Mucosa of stomach (tissue), 1 donor: Measurements from ENCODE around the gene KLK3.

Experiments
- H3K27me3 ChIP-seq: one replicate; pipeline ENCODE4 v1.7.0; 2013; ENCODE audit warnings: mild to moderate bottlenecking, low read length; ENCODE audit not compliant: control insufficient read depth, insufficient read depth
- H3K36me3 ChIP-seq: one replicate; pipeline ENCODE4 v1.7.0; 2013; ENCODE audit warnings: low read length; ENCODE audit not compliant: control insufficient read depth, insufficient read depth
- H3K4me1 ChIP-seq: one replicate; pipeline ENCODE4 v1.7.0; 2013; ENCODE audit warnings: mild to moderate bottlenecking, low read length; ENCODE audit not compliant: control insufficient read depth, insufficient read depth
- H3K4me3 ChIP-seq: one replicate; pipeline ENCODE4 v1.7.0; 2013; ENCODE audit warnings: low read length
- H3K9ac ChIP-seq: one replicate; pipeline ENCODE4 v1.7.0; 2013; ENCODE audit warnings: mild to moderate bottlenecking, low read length, moderate library complexity
- H3K9me3 ChIP-seq: one replicate; pipeline ENCODE4 v1.7.0; 2013; ENCODE audit warnings: mild to moderate bottlenecking, low read length, moderate library complexity; ENCODE audit not compliant: control insufficient read depth
- donor health status: Pancreatic carcinoma.

KLK3 gene

DNA sequence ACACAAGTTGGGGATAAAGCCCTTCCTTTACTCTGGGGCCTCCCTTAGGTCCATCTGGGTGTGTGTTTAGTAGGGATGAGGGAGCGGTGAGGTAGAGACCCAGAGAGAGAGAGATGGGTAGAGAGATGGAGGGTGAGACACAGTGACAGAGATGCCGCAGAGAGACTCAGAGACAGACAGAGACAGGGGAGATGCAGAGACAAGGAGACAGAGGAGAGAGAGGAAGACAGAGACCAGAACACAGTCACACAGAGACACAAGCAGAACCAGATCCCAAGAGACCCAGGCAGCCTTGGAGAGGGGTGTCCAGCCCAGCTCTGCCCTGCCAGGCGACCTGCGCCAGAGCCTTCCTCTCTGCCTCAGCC lies 33.5 kb upstream of the KLK3 start:
- no peaks in the 10 kb centered on the region for H3K36me3 ChIP-seq
- no peak overlapping the region for H3K4me3 ChIP-seq
- H3K27me3 ChIP-seq, result peaks cover 44% of the 10 kb centered on the region
- no peak overlapping the region for H3K9ac ChIP-seq
- peaks cover 52% of the 10 kb centered on the region for H3K4me1 ChIP-seq
- H3K9me3 ChIP-seq, result no peaks in the 10 kb centered on the region

DNA sequence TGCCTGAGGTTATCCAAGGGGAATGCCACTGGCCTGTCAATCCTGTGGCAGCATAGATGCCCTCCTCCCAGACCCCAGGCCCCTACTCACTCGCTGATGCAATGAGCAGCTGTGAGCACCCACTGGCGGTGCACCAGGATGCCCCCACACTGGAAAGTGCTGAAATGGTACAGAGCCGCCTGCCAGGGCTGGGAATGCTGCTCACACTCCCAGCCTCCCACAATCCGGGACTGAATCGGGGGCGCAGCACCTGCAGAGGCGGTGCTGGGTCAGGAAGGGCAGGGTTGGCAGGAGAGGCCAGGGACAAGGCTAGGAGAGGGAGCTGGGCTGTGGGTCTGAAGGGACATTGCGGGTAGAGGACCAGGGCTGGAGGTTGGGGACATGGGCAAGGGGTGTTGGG lies 33.1 kb upstream of the KLK3 start:
- Histone ChIP-seq H3K27me3 (peaks cover 44% of the 10 kb centered on the region), H3K9me3 (no peaks in the 10 kb centered on the region), H3K9ac (no peak overlapping the region), H3K36me3 (no peaks in the 10 kb centered on the region), H3K4me3 (no peak overlapping the region), H3K4me1 (peaks cover 52% of the 10 kb centered on the region)

DNA sequence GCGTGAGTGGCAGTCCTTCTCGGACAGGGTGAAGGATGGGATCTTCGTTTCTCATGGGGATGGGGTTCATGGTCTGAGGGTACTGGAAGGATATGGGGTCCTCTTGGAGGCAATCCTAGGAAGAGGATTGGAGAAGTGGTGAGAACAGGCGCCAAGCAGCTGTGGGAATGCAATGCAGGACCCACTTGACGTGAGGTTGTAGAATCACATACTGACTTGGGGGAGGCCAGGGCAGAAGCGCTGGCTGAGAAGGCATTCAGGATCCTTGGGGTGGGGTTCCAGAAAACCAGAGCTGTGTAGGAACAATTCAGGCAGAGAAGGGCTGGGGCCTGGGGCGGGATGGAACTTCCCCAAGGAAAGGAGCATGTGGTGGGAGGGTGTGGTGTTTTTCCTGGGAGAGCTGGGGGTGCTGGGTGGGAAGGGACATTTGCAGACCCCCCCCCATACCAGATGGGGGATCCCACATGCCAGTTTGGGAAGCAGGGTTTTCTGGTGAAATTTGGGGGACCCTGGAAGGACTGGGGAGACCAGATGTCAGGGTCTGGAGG lies 32.0 kb upstream of the KLK3 start:
- Histone ChIP-seq H3K9me3 (no peaks in the 10 kb centered on the region), H3K4me1 (peaks cover 52% of the 10 kb centered on the region), H3K4me3 (no peak overlapping the region), H3K36me3 (no peaks in the 10 kb centered on the region), H3K9ac (no peak overlapping the region), H3K27me3 (peaks cover 44% of the 10 kb centered on the region)

DNA sequence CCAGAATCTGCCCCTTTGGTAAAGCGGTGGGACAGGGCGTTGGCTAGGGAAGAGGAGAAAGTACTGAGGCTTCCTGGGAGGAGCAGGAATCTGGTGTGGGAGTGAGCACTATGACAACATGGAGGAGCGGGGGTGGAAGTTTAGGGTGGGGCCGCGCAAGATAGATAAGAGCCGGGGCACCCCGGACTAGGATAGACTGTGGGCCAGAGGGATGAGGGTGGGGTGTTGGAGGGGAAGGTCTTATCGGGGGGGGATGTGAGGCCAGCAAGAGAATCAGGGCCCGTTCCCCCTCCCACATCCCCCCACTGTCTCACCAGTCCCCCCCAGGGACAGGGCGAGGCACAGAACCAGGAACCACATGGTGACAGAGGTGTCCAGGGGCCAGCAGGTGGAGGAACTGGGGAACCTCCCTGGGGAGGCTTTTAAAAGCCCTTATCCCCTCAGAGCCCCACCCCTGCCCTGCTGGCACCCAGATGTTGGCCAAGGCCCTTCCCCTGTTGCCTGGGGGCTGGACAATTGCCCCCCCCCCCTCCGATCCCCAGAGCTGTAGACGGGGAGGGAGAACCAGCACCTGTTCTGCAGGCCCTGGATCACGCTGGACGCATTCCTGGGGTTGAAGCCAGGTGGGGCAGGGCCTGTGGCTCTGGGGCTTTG lies 31.2 kb upstream of the KLK3 start, which contains the start of gene KLK1:
TSS of gene KLK1 (minus strand) at position 399 of the 654 bp plus-strand sequence. CDS start at position 360, 39 bp downstream.
- Histone ChIP-seq H3K4me1 (peaks cover 46% of the 10 kb centered on the region), H3K9me3 (no peaks in the 10 kb centered on the region), H3K4me3 (no peak within 1 kb of the TSS), H3K9ac (no peak within 1 kb of the TSS), H3K27me3 (peaks cover 42% of the 10 kb centered on the region), H3K36me3 (no peaks in the 10 kb centered on the region)

DNA sequence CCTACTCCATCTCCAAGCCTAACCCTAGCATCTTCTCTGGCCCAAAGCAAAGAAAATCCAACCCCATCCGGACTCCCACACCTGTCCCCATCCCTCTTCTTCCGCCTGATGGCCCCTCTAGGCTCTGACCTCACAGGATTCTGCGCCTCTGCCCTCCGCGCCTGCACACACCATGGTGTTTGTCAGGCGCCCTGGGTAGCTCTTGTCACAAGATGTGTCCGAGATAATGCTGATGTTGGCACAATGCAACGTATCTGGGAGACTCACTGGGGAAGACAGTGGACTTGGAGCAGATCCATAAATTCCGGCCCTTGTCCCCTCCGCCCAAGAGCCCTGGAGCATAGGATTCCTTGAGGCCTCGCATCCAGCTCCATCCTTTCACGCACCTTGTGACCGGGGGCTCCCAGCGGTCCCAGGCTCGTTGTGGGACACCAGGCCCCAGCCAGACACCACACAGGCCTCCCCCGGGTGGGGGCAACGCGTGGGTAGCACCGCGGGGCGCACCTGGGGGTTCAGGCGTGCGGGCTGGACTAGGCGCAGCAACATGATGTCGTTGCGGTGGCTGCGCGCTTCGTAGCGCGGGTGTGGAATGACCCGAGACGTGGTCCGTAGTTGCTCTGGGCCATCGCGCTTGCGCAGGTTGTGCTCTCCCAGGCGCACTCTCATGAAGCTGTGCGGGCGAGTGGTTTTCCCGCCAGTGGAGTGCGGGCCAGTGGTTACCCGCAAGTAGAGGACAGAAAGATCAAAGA lies 28.0 kb upstream of the KLK3 start:
- Histone ChIP-seq H3K36me3 (no peaks in the 10 kb centered on the region), H3K4me3 (no peak overlapping the region), H3K9ac (no peak overlapping the region), H3K27me3 (peaks cover 15% of the 10 kb centered on the region), H3K4me1 (peaks cover 26% of the 10 kb centered on the region), H3K9me3 (no peaks in the 10 kb centered on the region)

DNA sequence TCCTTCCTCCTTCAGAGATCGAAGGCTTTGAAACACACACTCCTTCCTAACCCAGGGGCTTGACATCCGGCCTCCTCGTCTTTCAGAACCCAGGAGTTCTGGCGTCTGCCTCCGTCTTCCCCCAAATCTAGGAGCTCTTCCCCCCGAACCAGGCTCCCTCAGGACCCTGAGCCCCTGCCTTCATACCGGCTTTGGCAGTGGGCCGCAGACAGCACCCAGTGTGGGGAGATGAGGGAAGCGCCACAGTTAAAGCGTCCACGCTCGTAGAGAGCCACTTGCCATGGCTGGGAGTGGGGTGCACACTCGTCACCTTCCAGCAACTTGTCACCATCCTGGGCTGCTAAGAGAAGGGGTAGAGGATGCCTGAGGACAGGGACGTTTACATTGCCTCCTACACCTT lies 27.2 kb upstream of the KLK3 start:
- Histone ChIP-seq H3K36me3 (no peaks in the 10 kb centered on the region), H3K27me3 (peaks cover 8% of the 10 kb centered on the region), H3K4me3 (no peak overlapping the region), H3K4me1 (peaks cover 21% of the 10 kb centered on the region), H3K9ac (no peak overlapping the region), H3K9me3 (no peaks in the 10 kb centered on the region)

DNA sequence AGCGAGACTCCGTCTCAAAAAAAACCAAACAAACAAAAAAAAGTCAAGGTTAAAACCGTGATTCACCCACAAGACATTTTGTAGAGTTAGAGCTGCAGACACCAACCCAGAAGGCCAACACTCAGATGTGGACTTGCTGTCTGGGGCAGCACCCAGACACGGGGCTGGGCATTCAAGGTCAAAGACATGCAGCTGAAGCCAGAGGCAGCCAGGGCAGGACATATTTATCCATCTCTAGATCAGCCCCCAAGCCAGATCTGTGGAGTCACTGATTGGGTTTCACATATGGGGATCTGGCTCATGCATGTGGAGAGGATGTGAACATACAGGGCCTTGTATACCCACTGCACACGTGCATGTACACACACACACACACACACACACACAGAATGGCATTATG lies 24.9 kb upstream of the KLK3 start:
- H3K4me1 ChIP-seq, result no peaks in the 10 kb centered on the region
- H3K36me3 ChIP-seq, result no peaks in the 10 kb centered on the region
- no peak overlapping the region for H3K4me3 ChIP-seq
- H3K9me3 ChIP-seq, result no peaks in the 10 kb centered on the region
- peaks cover 3% of the 10 kb centered on the region for H3K27me3 ChIP-seq
- H3K9ac ChIP-seq, result no peak overlapping the region

DNA sequence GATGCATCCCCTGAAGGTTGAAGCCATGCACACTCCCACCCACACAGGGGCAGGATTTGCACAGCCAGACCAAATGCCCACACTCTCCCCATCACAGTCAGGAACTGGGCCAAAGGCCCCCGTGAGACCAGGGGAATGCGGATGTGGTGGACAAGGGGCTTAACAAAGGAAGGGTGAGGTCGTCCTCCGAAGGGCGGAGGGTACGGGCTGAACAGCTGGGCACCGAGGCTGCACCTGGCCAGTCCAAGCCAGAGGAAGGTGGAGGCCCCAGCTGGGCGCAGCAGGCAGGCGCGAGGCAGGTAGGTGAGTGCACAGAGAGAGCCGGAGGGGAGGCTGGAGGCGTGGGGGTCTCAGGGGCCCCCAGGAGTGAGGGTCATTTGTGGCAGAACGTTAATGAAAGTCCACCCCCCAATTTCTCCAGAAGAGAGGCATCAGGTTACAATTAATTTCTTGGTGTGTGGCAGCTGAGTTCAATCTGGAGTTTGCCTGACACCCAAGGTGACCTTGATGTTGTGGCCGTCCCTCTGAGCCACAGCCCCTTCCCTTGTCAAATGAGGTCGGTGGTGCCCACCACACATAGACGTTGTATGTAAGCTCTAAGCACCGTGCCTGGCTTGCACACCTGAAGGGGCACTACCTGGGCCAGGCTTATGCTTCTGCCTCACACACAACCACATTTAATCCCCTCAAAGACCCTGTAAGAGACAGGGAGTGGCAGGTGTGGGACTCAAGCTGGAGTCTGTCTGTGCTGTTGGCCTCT lies 24.3 kb upstream of the KLK3 start:
- H3K4me3 ChIP-seq, result no peak overlapping the region
- peaks cover 3% of the 10 kb centered on the region for H3K27me3 ChIP-seq
- no peaks in the 10 kb centered on the region for H3K4me1 ChIP-seq
- H3K9me3 ChIP-seq, result no peaks in the 10 kb centered on the region
- no peaks in the 10 kb centered on the region for H3K36me3 ChIP-seq
- H3K9ac ChIP-seq, result no peak overlapping the region

DNA sequence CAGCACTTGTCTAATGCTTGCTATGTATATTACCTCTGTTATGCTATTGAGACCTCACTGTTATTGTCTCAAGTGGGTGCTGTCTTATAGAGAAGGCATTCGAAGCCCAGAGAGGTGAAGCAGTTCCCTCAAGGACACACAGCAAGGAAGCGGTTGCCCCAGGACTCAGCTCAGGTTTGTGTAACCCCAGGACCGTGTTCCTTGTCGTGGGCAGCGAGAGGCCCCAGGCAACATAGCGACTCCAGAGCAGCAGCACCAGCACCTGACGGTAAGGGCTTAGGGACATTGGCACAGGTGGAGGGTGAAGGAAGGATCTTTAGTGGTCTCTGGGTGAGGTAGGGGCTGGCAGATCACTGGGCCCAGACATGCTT lies 23.7 kb upstream of the KLK3 start:
- Histone ChIP-seq H3K9ac (no peak overlapping the region), H3K36me3 (no peaks in the 10 kb centered on the region), H3K4me1 (peaks cover under 1% of the 10 kb centered on the region), H3K27me3 (peaks cover 4% of the 10 kb centered on the region), H3K9me3 (no peaks in the 10 kb centered on the region), H3K4me3 (no peak overlapping the region)

DNA sequence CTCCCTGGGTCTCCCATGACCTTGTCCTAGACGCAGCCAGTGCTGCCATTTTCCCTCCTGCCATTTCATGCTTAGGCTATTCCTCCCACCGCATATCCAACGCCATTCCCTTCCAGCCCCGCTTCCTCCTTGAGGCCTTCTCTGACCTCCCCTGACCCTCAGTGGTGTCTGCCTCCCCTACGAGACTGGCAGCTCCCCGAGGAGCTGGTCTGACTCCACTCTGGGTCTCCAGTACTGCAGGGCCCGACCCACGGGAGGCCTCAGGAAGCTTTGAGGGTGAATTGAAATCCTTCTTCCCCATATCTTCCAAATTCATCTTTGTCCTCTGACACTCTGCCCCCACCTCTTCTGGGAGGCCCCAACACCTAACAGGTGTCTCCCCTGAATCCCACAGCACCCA lies 22.0 kb upstream of the KLK3 start:
- Histone ChIP-seq H3K9me3 (no peaks in the 10 kb centered on the region), H3K27me3 (peaks cover 12% of the 10 kb centered on the region), H3K9ac (no peak overlapping the region), H3K36me3 (no peaks in the 10 kb centered on the region), H3K4me3 (no peak overlapping the region), H3K4me1 (peaks cover 6% of the 10 kb centered on the region)

DNA sequence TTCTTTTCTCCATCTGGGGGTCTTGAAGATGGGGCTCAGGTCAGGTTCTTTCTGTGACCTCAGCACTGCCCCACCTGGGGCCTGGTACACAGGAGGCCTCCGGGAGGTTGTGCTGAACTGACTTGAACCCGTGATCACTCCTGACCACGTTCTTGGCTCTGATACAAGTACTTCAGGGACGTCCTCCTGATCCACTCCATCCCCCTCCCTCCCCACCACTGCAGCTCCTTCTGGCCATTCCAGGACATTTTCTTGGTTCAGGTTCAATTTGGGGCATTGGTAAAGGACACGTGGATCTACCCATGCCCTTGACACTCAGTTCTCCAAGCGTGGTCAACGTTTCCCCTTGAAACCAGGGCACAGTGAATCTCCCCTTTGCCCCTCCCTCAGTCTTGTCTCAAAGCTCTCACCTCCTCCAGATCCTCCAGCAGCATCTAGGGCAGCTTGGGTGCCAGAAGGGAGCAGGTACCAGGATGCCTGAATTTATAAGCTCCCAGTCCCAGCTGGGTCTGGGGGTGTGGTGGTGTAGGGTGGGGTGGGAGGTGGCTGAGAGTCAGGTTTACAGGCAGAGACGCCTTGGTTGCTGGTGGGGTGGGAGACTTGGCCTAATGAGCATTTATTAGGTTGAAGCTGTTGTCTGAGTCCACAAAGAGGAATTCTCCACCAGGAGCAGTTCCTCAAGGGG lies 21.5 kb upstream of the KLK3 start, which contains the start of gene KLK15:
TSS of gene KLK15 (minus strand) at position 458 of the 685 bp plus-strand sequence. CDS start 2,082 bp downstream, outside the sequence.
- Histone ChIP-seq H3K9ac (no peak within 1 kb of the TSS), H3K36me3 (no peaks in the 10 kb centered on the region), H3K9me3 (no peaks in the 10 kb centered on the region), H3K4me1 (peaks cover 6% of the 10 kb centered on the region), H3K27me3 (peaks cover 15% of the 10 kb centered on the region), H3K4me3 (no peak within 1 kb of the TSS)
